ENCODE results near the gene CFAP210. TPM values are rescaled to one million over a fixed set of nuclear protein-coding genes. Genes with fewer than 3 reads are reported as not detected.

Gene CFAP210
- polyA plus RNA-seq, 3 donors, result 0.05 to 2.6 (median 0.21) TPM

Other genes starting within 250 kb of the CFAP210 start
- 1 to 10 TPM; 3.6 to 5.4 (median 3.6) TPM for gene BBS5, start 214.9 kb downstream of the CFAP210 start, polyA plus RNA-seq
- 1 to 10 TPM in 1 of 3 donors, under 1 TPM in 2; 0.45 to 1.5 (median 0.45) TPM for gene KLHL41, start 184.7 kb downstream of the CFAP210 start, polyA plus RNA-seq
- 10 to 100 TPM in 1 of 3 donors, 1 to 10 TPM in 2; 7.4 to 28.3 (median 7.6) TPM for gene FASTKD1, start 120.5 kb downstream of the CFAP210 start, polyA plus RNA-seq
- 10 to 100 TPM; 12.3 to 31.9 (median 23.1) TPM for gene PPIG, start 110.1 kb downstream of the CFAP210 start, polyA plus RNA-seq
- gene PHOSPHO2, start 64 bp upstream of the CFAP210 start, polyA plus RNA-seq, result 10 to 100 TPM in 1 of 3 donors, 1 to 10 TPM in 2; 3.3 to 10.6 (median 5.0) TPM
- 1 to 10 TPM; 1.6 to 3.5 (median 3.4) TPM for gene KLHL23, start 39.4 kb upstream of the CFAP210 start, polyA plus RNA-seq
- 100 to 1,000 TPM in 2 of 3 donors, 10 to 100 TPM in 1; 34.3 to 135 (median 119) TPM for gene SSB, start 104.5 kb upstream of the CFAP210 start, polyA plus RNA-seq
- 10 to 100 TPM; 42.8 to 76.0 (median 60.3) TPM for gene METTL5, start 130.5 kb upstream of the CFAP210 start, polyA plus RNA-seq
- gene UBR3, start 133.0 kb upstream of the CFAP210 start, polyA plus RNA-seq, result 10 to 100 TPM in 2 of 3 donors, 1 to 10 TPM in 1; 7.4 to 14.2 (median 13.4) TPM

Measured in adipose tissue (tissue), 3 donors.